ENCODE results near the gene SLC16A5.
"Not testable (repeated sequence)": the region's sequence is repeated elsewhere in the genome, so short reads cannot be mapped to it uniquely, and the experiment has no call there.

The SLC16A5 gene

GRCh38 chr17:75110234-75110937 is 22.6 kb downstream of the SLC16A5 start:
- no peak for DNase-seq (ENCODE audit: low spot score)

GRCh38 chr17:75111777-75112335 is 24.1 kb downstream of the SLC16A5 start:
- no peak for DNase-seq (ENCODE audit: low spot score)

GRCh38 chr17:75113798-75114551 is 26.2 kb downstream of the SLC16A5 start:
- peak; percentile 96 for DNase-seq (ENCODE audit: low spot score)

GRCh38 chr17:75114552-75115314 is 27.0 kb downstream of the SLC16A5 start:
- DNase-seq (ENCODE audit: low spot score) = no peak

- DNase-seq (ENCODE audit: low spot score) = no peak
Observed at GRCh38 chr17:75115555-75115954, 27.8 kb downstream of the SLC16A5 start.

- DNase-seq (ENCODE audit: low spot score) = no peak
Observed at GRCh38 chr17:75116737-75117136, 29.0 kb downstream of the SLC16A5 start.

GRCh38 chr17:75118307-75118706 is 30.6 kb downstream of the SLC16A5 start:
- DNase-seq (ENCODE audit: low spot score) = no peak

GRCh38 chr17:75124041-75124818 is 36.5 kb downstream of the SLC16A5 start:
- no peak for DNase-seq (ENCODE audit: low spot score)

GRCh38 chr17:75124819-75125162 is 37.0 kb downstream of the SLC16A5 start:
- no peak for DNase-seq (ENCODE audit: low spot score)

- no peak for DNase-seq (ENCODE audit: low spot score)
Observed at GRCh38 chr17:75125984-75126383, 38.2 kb downstream of the SLC16A5 start.

GRCh38 chr17:75126954-75127353 is 39.2 kb downstream of the SLC16A5 start:
- DNase-seq (ENCODE audit: low spot score) = no peak

GRCh38 chr17:75127936-75128335 is 40.2 kb downstream of the SLC16A5 start:
- DNase-seq (ENCODE audit: low spot score) = not testable (repeated sequence)

- peak; percentile 71 for DNase-seq (ENCODE audit: low spot score)
Observed at GRCh38 chr17:75128694-75129505, 41.1 kb downstream of the SLC16A5 start.

- DNase-seq (ENCODE audit: low spot score) = no peak
Observed at GRCh38 chr17:75129576-75129975, 41.8 kb downstream of the SLC16A5 start.

GRCh38 chr17:75130059-75130631 is 42.4 kb downstream of the SLC16A5 start:
- DNase-seq (ENCODE audit: low spot score) = no peak

GRCh38 chr17:75130632-75131277 is 43.0 kb downstream of the SLC16A5 start:
- DNase-seq (ENCODE audit: low spot score) = peak; percentile 87

- DNase-seq (ENCODE audit: low spot score) = peak; percentile 73
Observed at GRCh38 chr17:75131278-75132017, 43.7 kb downstream of the SLC16A5 start, which contains the start of gene NT5C. Gene NT5C (minus strand): TSS chr17:75131742. CDS start chr17:75131707, 35 bp downstream.

GRCh38 chr17:75132018-75133000 is 44.6 kb downstream of the SLC16A5 start:
- DNase-seq (ENCODE audit: low spot score) = not testable (repeated sequence)
